Fibroblast of skin of back (primary cell): ENCODE results near the gene PRIM2. TPM values are rescaled to one million over a fixed set of nuclear protein-coding genes. Genes with fewer than 3 reads are reported as not detected.
"Not testable (repeated sequence)": the region's sequence is repeated elsewhere in the genome, so short reads cannot be mapped to it uniquely, and the experiment has no call there.

ENCODE experiments used
- DNase-seq: peaks from one replicate; pipeline ENCODE4 v3.0.0-alpha.2; 2013
- polyA plus RNA-seq, 2 experiments: library from polyadenylated mRNA; unstranded; fragments of 120-200 nt; gene quantifications; one replicate each; pipeline ENCODE4 v1.2.1, GENCODE V29; 2013; ENCODE audit not compliant: insufficient read length in 2 of 2

The PRIM2 gene
- 18.0 TPM for polyA plus RNA-seq (2013, experiment 1 of 2; ENCODE audit: insufficient read length)
- 9.7 TPM for polyA plus RNA-seq (2013, experiment 2 of 2; ENCODE audit: insufficient read length)

- DNase-seq: peak; percentile 84
Measured at GRCh38 chr6:57317060-57317943, at the start of gene PRIM2. Gene PRIM2 (plus strand): TSS chr6:57317630. CDS start chr6:57318446, 816 bp downstream.

GRCh38 chr6:57268294-57268640 is 49.2 kb upstream of the PRIM2 start:
- DNase-seq: no peak

GRCh38 chr6:57274113-57274824 is 43.2 kb upstream of the PRIM2 start:
- not testable (repeated sequence) for DNase-seq

- DNase-seq: no peak
Measured at GRCh38 chr6:57275384-57275783, 42.0 kb upstream of the PRIM2 start.

GRCh38 chr6:57276946-57277345 is 40.5 kb upstream of the PRIM2 start:
- peak; percentile 68 for DNase-seq

- no peak for DNase-seq
Measured at GRCh38 chr6:57278570-57278969, 38.9 kb upstream of the PRIM2 start.

GRCh38 chr6:57279013-57279412 is 38.4 kb upstream of the PRIM2 start:
- no peak for DNase-seq

- DNase-seq: no peak
Measured at GRCh38 chr6:57283106-57283505, 34.3 kb upstream of the PRIM2 start.

- DNase-seq: no peak
Measured at GRCh38 chr6:57283911-57284455, 33.4 kb upstream of the PRIM2 start.

GRCh38 chr6:57288136-57288535 is 29.3 kb upstream of the PRIM2 start:
- not testable (repeated sequence) for DNase-seq

- DNase-seq: not testable (repeated sequence)
Measured at GRCh38 chr6:57293472-57293871, 24.0 kb upstream of the PRIM2 start.

- peak; percentile 25 for DNase-seq
Measured at GRCh38 chr6:57294862-57295445, 22.5 kb upstream of the PRIM2 start.

GRCh38 chr6:57297505-57297904 is 19.9 kb upstream of the PRIM2 start:
- DNase-seq: no peak

GRCh38 chr6:57298741-57299140 is 18.7 kb upstream of the PRIM2 start:
- peak; percentile 39 for DNase-seq

- no peak for DNase-seq
Measured at GRCh38 chr6:57301757-57302156, 15.7 kb upstream of the PRIM2 start.

GRCh38 chr6:57302477-57302876 is 15.0 kb upstream of the PRIM2 start:
- no peak for DNase-seq

GRCh38 chr6:57303931-57304681 is 13.3 kb upstream of the PRIM2 start:
- no peak for DNase-seq

GRCh38 chr6:57305107-57305506 is 12.3 kb upstream of the PRIM2 start:
- DNase-seq: no peak

- peak; percentile 66 for DNase-seq
Measured at GRCh38 chr6:57305761-57306160, 11.7 kb upstream of the PRIM2 start.

GRCh38 chr6:57306273-57306672 is 11.2 kb upstream of the PRIM2 start:
- DNase-seq: no peak

- DNase-seq: peak; percentile 57
Measured at GRCh38 chr6:57307850-57308249, 9.6 kb upstream of the PRIM2 start.

GRCh38 chr6:57308755-57309154 is 8.7 kb upstream of the PRIM2 start:
- DNase-seq: not testable (repeated sequence)
